Lung (tissue), 12 donors: ENCODE measurements around the gene DACH2. TPM values are rescaled to one million over a fixed set of nuclear protein-coding genes. Genes with fewer than 3 reads are reported as not detected.

Source experiments
- ATAC-seq: fragments of 200-7000 bp; cut with Tn5 transposase; one replicate; pipeline ENCODE4 v1.9.1; 2020; ENCODE audit warnings: moderate number of reproducible peaks; ENCODE audit not compliant: insufficient read depth, low FRiP score
- DNase-seq, 3 donors: peaks; one replicate each; pipeline ENCODE4 v3.0.0-alpha.2; 2013 to 2017
- H3K27ac ChIP-seq, 2 donors: one replicate each; pipeline ENCODE4 v1.5.1; 2013; ENCODE audit warnings: mild to moderate bottlenecking in 2 of 2, moderate library complexity in 2 of 2, control low read depth in 1 of 2, inconsistent platforms in 1 of 2, low read depth in 1 of 2, low read length in 1 of 2
- H3K27me3 ChIP-seq, 3 donors: one replicate each; pipeline ENCODE4 v1.5.1; 2013; ENCODE audit warnings: low read length in 2 of 3; ENCODE audit not compliant: control insufficient read depth in 3 of 3, insufficient read depth in 3 of 3
- H3K36me3 ChIP-seq, 4 donors: one replicate each; pipeline ENCODE4 v1.5.1; 2013; ENCODE audit warnings: low read length in 4 of 4, mild to moderate bottlenecking in 1 of 4, moderate library complexity in 1 of 4; ENCODE audit not compliant: control insufficient read depth in 4 of 4, insufficient read depth in 4 of 4
- H3K4me1 ChIP-seq, 5 donors: one replicate each; pipeline ENCODE4 v1.5.1; 2013; ENCODE audit warnings: low read length in 5 of 5, mild to moderate bottlenecking in 2 of 5, moderate library complexity in 1 of 5; ENCODE audit not compliant: control insufficient read depth in 5 of 5, insufficient read depth in 5 of 5
- H3K4me3 ChIP-seq: one replicate; pipeline ENCODE4 v1.5.1; 2013; ENCODE audit warnings: mild to moderate bottlenecking, control low read depth, moderate library complexity
- H3K9ac ChIP-seq, 2 donors: one replicate each; pipeline ENCODE4 v1.5.1; 2013; ENCODE audit warnings: low read length in 2 of 2, control low read depth in 1 of 2; ENCODE audit not compliant: insufficient read depth in 1 of 2
- H3K9me3 ChIP-seq, 4 donors: one replicate each; pipeline ENCODE4 v1.5.1; 2013; ENCODE audit warnings: low read length in 3 of 4, mild to moderate bottlenecking in 1 of 4, moderate library complexity in 1 of 4; ENCODE audit not compliant: control insufficient read depth in 4 of 4, insufficient read depth in 3 of 4
- CTCF ChIP-seq: IDR thresholded peaks from 2 replicates; pipeline ENCODE4 v1.5.1; 2012; ENCODE audit warnings: mild to moderate bottlenecking; ENCODE audit errors: control extremely low read depth, extremely low read depth
- WGBS, 2 donors: extraction: QIAGEN DNeasy Blood & Tissue Kit; methylation state at CpG; one replicate each; pipeline ENCODE4 v1.1.7; 2013; 5-methylcytosine and 5-hydroxymethylcytosine counted together
- polyA plus RNA-seq, 2 donors: library from polyadenylated mRNA; stranded (reverse); fragments of 200-250 nt; gene quantifications; one replicate each; pipeline ENCODE4 v1.2.1, GENCODE V29; 2013
- total RNA-seq, 2 donors: library from RNA; depleted of rRNA in 1 of 2; stranded (reverse); fragments of >200 nt in 1 of 2; gene quantifications; one replicate each; pipeline ENCODE4 v1.2.1, GENCODE V29; 2014 to 2021
- donor health status: control.
- donor health status: control.
- donor health status: Bipolar disorder and iron deficiency.
- donor health status: healthy.
- donor health status: DM: yes; HTN: yes; CAD: no.

Gene DACH2
- total and polyA plus RNA-seq, 4 donors: 0.03 to 4.6 TPM; not detected in 2

- DNase-seq (no peak), ATAC-seq (no peak)
- 37 to 72% methylated on average over 2 of the region's 2 CpGs for WGBS, 2 donors
- Histone ChIP-seq H3K4me3 (no peak overlapping the region), H3K4me1 (peaks cover 0 to 4% (median 0%) of the 10 kb centered on the region in 5 donors), H3K27ac (no peak overlapping the region), H3K36me3 (no peaks in the 10 kb centered on the region), H3K9me3 (peaks cover 0 to 6% (median 0%) of the 10 kb centered on the region in 4 donors), H3K9ac (no peak overlapping the region), H3K27me3 (no peaks in the 10 kb centered on the region)
- TF ChIP-seq CTCF: no peak
Observed at GRCh38 chrX:86809651-86810050, 661.4 kb downstream of the DACH2 start.

- Histone ChIP-seq H3K9me3 (no peaks in the 10 kb centered on the region), H3K9ac (no peak overlapping the region), H3K36me3 (no peaks in the 10 kb centered on the region), H3K27me3 (peaks cover 0 to 5% (median 0%) of the 10 kb centered on the region in 3 donors), H3K4me1 (no peaks in the 10 kb centered on the region), H3K27ac (no peak overlapping the region), H3K4me3 (no peak overlapping the region)
- no peak for TF ChIP-seq CTCF
- DNase-seq (peak in 2 of 3 donors; percentile 6 to 11), ATAC-seq (no peak)
- 45% methylated on average over 2 of the region's 2 CpGs for WGBS, 2 donors
Observed at GRCh38 chrX:86829786-86830185, 681.5 kb downstream of the DACH2 start.

GRCh38 chrX:86830685-86831084 lies 682.4 kb downstream of the DACH2 start:
- H3K9me3 ChIP-seq: no peaks in the 10 kb centered on the region
- no peak overlapping the region for H3K4me3 ChIP-seq
- DNase-seq (no peak), ATAC-seq (no peak)
- H3K4me1 ChIP-seq: no peaks in the 10 kb centered on the region
- TF ChIP-seq CTCF: no peak
- no peaks in the 10 kb centered on the region for H3K36me3 ChIP-seq
- H3K27ac ChIP-seq: no peak overlapping the region
- peaks cover 0 to 5% (median 0%) of the 10 kb centered on the region in 3 donors for H3K27me3 ChIP-seq
- no peak overlapping the region for H3K9ac ChIP-seq

GRCh38 chrX:86845101-86845500 lies 696.9 kb downstream of the DACH2 start:
- Histone ChIP-seq H3K36me3 (no peaks in the 10 kb centered on the region), H3K4me1 (no peaks in the 10 kb centered on the region), H3K27me3 (peaks cover 0 to 3% (median 0%) of the 10 kb centered on the region in 3 donors), H3K27ac (no peak overlapping the region), H3K9me3 (peaks cover 0 to 2% (median 0%) of the 10 kb centered on the region in 4 donors), H3K9ac (no peak overlapping the region), H3K4me3 (no peak overlapping the region)
- TF ChIP-seq CTCF: no peak
- WGBS, 2 donors: 46 to 55% methylated on average over 3 of the region's 3 CpGs
- no peak for ATAC-seq
- no peak for DNase-seq
